GM18520 (cell line): ENCODE results near the gene PNMA8B.
"Not testable (repeated sequence)": the region's sequence is repeated elsewhere in the genome, so short reads cannot be mapped to it uniquely, and the experiment has no call there.

Source experiments
- ATAC-seq: cut with Tn5 transposase; IDR thresholded peaks from one replicate; pipeline ENCODE4 v1.9.1; 2021; ENCODE audit not compliant: unreplicated experiment

Gene PNMA8B, protein sequence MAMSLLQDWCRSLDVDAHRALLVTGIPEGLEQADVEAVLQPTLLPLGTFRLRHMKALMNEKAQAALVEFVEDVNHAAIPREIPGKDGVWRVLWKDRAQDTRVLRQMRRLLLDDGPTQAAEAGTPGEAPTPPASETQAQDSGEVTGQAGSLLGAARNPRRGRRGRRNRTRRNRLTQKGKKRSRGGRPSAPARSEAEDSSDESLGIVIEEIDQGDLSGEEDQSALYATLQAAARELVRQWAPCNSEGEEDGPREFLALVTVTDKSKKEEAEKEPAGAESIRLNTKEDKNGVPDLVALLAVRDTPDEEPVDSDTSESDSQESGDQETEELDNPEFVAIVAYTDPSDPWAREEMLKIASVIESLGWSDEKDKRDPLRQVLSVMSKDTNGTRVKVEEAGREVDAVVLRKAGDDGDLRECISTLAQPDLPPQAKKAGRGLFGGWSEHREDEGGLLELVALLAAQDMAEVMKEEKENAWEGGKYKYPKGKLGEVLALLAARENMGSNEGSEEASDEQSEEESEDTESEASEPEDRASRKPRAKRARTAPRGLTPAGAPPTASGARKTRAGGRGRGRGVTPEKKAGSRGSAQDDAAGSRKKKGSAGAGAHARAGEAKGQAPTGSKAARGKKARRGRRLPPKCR

DNA sequence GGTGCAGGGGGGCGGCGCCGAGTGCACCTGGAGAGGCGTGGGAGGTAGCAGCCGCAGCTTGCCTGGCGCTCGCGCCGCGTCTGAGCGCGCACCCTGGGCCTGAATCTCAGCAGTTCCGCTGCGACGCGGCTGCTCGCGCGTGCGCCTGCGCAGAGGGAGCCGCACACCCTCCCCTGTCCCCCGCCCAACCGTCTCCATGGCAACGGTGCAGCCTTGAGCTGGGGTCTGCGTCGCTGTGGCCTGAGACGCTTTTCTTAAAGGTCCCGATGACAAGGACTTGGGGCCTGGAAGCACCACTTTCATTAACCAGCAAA, at the start of gene PNMA8B:
Gene PNMA8B, minus strand, starts transcription at position 82 of the 314 bp plus-strand sequence. CDS start 402 bp downstream, outside the sequence.
- no peak for ATAC-seq

GRCh38 chr19:46544651-46545050, 49.0 kb upstream of the PNMA8B start:
- ATAC-seq, result no peak

DNA sequence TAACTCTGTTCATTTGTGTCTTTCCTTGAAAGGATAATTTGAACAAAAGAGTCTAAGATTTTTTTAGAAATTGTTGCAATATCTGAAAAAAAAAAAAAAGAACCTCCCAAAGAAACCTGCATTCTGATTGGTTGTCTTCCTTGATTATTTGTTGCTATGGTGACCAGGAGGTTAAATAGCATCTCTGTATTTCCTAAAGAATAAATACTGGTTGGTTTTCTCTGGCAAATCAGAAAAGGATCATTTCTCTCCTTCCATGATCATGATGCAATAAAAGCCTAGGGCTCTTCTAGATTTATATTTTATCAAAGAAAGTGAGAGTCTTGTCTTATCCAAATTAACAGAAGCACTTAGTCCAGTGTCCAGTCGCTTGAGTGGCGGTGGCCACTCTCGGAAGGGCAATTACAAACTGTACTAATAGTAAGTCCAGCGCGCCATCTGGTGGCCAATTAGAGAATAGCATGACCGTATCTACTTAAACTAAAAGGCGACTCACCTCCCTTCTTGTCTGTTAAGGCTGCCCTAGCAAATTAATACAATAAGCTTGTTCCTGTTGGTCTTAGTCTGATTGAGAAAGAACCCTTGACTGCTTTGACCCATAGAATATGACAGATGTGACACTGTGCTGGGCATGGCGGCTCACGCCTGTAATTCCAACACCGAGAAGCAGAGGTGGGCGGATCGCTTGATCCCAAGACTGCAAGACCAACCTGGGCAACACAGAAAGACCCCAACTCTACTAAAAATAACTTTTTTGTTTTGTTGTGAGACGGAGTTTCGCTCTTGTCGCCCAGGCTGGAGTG, 47.0 kb upstream of the PNMA8B start:
- ATAC-seq, result no peak

GRCh38 chr19:46537136-46538097, 41.8 kb upstream of the PNMA8B start:
- no peak for ATAC-seq

DNA sequence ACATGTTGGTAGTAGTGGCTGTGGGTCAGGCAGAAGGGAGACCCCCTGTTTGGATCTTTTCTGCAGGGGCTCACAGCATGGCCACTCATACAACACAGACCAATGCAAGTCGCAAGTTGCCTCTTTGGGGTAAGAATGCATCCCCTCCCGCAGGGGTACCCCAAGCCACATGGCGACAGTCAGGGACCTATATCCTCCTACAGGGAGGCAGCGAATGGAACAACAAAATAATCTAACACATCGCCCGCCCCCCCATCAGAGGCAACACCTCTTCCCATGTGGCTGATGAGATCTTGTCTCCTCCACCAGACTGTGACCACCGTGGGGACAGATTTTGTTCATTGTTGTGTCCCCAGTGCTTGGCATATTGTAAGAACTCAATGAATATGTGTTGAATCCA, 40.7 kb upstream of the PNMA8B start:
- ATAC-seq, result no peak

- no peak for ATAC-seq
Measured at GRCh38 chr19:46533621-46534081, 38.0 kb upstream of the PNMA8B start.

- no peak for ATAC-seq
Measured at GRCh38 chr19:46533078-46533620, 37.5 kb upstream of the PNMA8B start.

DNA sequence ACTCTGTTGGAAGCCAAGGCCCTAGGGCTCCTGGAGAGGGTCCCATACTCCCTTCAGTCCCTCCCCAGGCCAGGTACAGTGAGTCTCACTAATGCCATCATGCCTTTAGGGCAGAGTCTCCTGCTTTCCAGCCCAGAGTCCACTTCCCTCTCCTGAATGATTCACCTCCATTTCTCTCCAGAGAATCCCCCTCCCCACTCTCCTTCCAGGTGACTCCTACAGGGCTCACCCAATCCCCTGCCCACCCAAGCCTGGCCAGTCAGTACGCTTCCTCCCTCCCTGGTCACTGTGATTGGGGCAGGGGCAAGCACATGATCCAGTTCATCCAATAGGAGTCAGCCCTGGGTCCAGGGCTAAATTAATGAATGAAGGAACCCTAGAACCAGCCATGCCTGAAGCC, 35.0 kb upstream of the PNMA8B start:
- ATAC-seq, result no peak

- no peak for ATAC-seq
Measured at GRCh38 chr19:46529622-46530451, 34.2 kb upstream of the PNMA8B start.

- ATAC-seq, result no peak
Measured at GRCh38 chr19:46528601-46529590, 33.2 kb upstream of the PNMA8B start.

- not testable (repeated sequence) for ATAC-seq
Measured at GRCh38 chr19:46526801-46527200, 31.1 kb upstream of the PNMA8B start.

GRCh38 chr19:46524308-46524707, 28.6 kb upstream of the PNMA8B start:
- ATAC-seq, result no peak

GRCh38 chr19:46522988-46523387, 27.3 kb upstream of the PNMA8B start:
- not testable (repeated sequence) for ATAC-seq

- ATAC-seq, result no peak
Measured at GRCh38 chr19:46521241-46521868, 25.7 kb upstream of the PNMA8B start.

DNA sequence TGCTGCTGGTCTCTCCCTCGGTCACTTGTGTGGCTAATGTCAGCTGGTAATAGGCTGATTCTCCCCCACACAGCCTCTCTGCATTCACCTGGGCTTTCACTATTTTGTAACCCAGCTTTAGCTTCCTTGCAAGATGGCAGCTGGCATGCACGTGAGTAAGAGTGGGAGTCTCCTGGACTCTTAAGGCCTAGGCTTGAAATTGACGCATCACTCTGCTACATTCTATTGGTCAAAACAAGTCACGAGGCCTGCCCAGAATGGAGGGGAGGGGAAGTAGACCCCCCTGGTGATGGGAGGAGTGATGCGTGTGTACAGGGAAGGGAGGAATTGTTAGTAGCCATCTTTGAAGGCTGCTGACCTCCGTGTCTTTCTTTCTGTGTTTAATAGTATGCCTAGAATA, 24.9 kb upstream of the PNMA8B start:
- ATAC-seq, result no peak

GRCh38 chr19:46517471-46517870, 21.8 kb upstream of the PNMA8B start:
- ATAC-seq, result no peak

- ATAC-seq, result no peak
Measured at GRCh38 chr19:46515879-46516350, 20.2 kb upstream of the PNMA8B start.

- no peak for ATAC-seq
Measured at GRCh38 chr19:46515290-46515609, 19.6 kb upstream of the PNMA8B start.
